ENCODE results near the gene NONO.

DNA sequence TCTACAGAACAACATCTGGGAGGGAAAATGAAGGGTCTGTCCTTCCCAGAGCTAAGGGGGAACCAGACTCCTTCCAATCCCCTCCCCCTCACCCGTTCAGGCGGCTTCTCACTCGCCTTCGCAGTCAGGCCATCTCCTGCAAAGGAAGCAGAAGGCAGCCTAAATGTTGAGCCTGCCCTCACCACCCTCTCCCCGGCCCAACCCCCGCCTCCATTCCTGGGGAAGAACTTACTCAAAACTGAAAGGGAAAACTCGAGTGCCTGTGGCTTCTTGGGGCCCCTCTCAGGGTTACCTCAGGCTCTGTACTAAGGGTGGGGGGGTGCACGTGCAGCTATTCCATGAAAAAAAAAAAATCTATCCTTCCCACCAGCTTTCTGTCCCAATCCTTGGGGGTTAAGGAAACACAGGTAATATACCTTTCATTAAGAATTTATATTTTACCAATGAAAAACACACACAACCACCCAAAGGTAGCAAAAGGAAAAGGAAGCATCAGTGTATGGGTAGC is 31.9 kb upstream of the NONO start:
- TF ChIP-seq CTCF (IDR thresholded peaks at IDR 0.05) (no peak), POLR2A (IDR thresholded peaks at IDR 0.05) (no peak), POLR2AphosphoS5 (IDR thresholded peaks at IDR 0.05) (no peak), EP300 (IDR thresholded peaks at IDR 0.05; ENCODE audit: low read depth) (no peak)

All from transverse colon (tissue), 4 donors.